HepG2 (cell line): ENCODE measurements around the gene KCTD13. TPM values are rescaled to one million over a fixed set of nuclear protein-coding genes. Genes with fewer than 3 reads are reported as not detected.

ENCODE experiments used
- ATAC-seq: fragments of 200-7000 bp; cut with Tn5 transposase; 3 replicates; pipeline ENCODE4 v1.9.1; 2020; ENCODE audit warnings: mild to moderate bottlenecking, moderate library complexity
- BruUV-seq: library from RNA; stranded (reverse); fragments of 400-500 nt; replicated peaks from 2 replicates; lab custom pipeline; 2021; lab: Mats Ljungman, UMichigan
- CTCF ChIA-PET: fragments of 300-600 bp; formaldehyde crosslinking; extraction: SDS; loops from one replicate; lab custom pipeline; 2021; ENCODE audit warnings: low total read pairs, inconsistent platforms, low intra/inter-chr PET ratio; lab: Yijun Ruan, JAX
- POLR2A ChIA-PET: fragments of 350-600 bp; sonication (Branson Sonifier 250); formaldehyde crosslinking; loops from one replicate; lab custom pipeline; 2020; ENCODE audit warnings: antibody characterized with exemption, inconsistent platforms; lab: Yijun Ruan, JAX
- DNase-seq: peaks from one replicate; pipeline ENCODE4 v3.0.0-alpha.2; 2015; ENCODE audit warnings: low spot score
- FAIRE-seq: peaks from 3 replicates; lab custom pipeline; 2011; peaks lifted over from hg19 to GRCh38; lab: Jason Lieb, UNC
- H2AFZ ChIP-seq: one replicate; pipeline ENCODE4 v1.6.1; 2011; ENCODE audit warnings: low read length, inconsistent platforms
- H3K27ac ChIP-seq: fragments of 300-600 bp; 3 replicates; pipeline ENCODE4 v1.8.0; 2011; ENCODE audit warnings: mixed run types, mild to moderate bottlenecking, mixed read lengths, low read length, inconsistent platforms; ENCODE audit not compliant: insufficient read depth; ENCODE audit errors: extremely low read length
- H3K27me3 ChIP-seq, 2 experiments: fragments of 200-600 bp in 1 of 2; 2 replicates in 1 of 2; 3 replicates in 1 of 2; pipeline versions ENCODE4 v1.6.0 to v1.8.0; 2011; ENCODE audit warnings: low read length in 2 of 2, mild to moderate bottlenecking in 2 of 2, moderate library complexity in 2 of 2, inconsistent platforms in 1 of 2; ENCODE audit not compliant: insufficient read depth in 2 of 2, control insufficient read depth in 1 of 2
- H3K36me3 ChIP-seq, 2 experiments: fragments of 200-600 bp in 1 of 2; replicated peaks in 1 of 2; 2 replicates in 1 of 2; 3 replicates in 1 of 2; pipeline versions ENCODE4 v1.5.1 to v1.8.0; 2011; ENCODE audit warnings: low read length in 2 of 2, inconsistent platforms in 1 of 2; ENCODE audit not compliant: insufficient read depth in 2 of 2, control insufficient read depth in 1 of 2
- H3K4me1 ChIP-seq: 2 replicates; pipeline ENCODE4 v1.5.1; 2012; ENCODE audit warnings: low read length, inconsistent platforms; ENCODE audit not compliant: insufficient read depth
- H3K4me2 ChIP-seq: 2 replicates; pipeline ENCODE4 v1.6.0; 2011; ENCODE audit warnings: low read depth, low read length, inconsistent platforms
- H3K4me3 ChIP-seq, 3 experiments: fragments of 200-600 bp in 1 of 3; sonication (generic), shearing (Covaris generic) in 1 of 3; replicated peaks in 1 of 3; 2 replicates each; pipeline ENCODE4 v1.5.1; 2011 to 2016; ENCODE audit warnings: low read length in 3 of 3, inconsistent platforms in 2 of 3, low read depth in 2 of 3, mild to moderate bottlenecking in 2 of 3, control low read depth in 1 of 3, mixed read lengths in 1 of 3; ENCODE audit not compliant: insufficient read depth in 1 of 3
- H3K79me2 ChIP-seq: one replicate; pipeline ENCODE4 v1.6.1; 2011; ENCODE audit warnings: low read length, inconsistent platforms; ENCODE audit not compliant: insufficient read depth
- H3K9ac ChIP-seq: 2 replicates; pipeline ENCODE4 v1.6.0; 2011; ENCODE audit warnings: mild to moderate bottlenecking, low read depth, low read length, inconsistent platforms; ENCODE audit not compliant: insufficient read depth
- H3K9me3 ChIP-seq: 2 replicates; pipeline ENCODE4 v1.5.1; 2012; ENCODE audit warnings: mild to moderate bottlenecking, low read length
- H4K20me1 ChIP-seq: 2 replicates; pipeline ENCODE4 v1.6.0; 2011; ENCODE audit warnings: inconsistent platforms, mild to moderate bottlenecking, low read length, moderate library complexity; ENCODE audit not compliant: insufficient read depth
- IRF9 ChIP-seq: sonication (generic); formaldehyde crosslinking; IDR thresholded peaks from 2 replicates; pipeline ENCODE4 v1.8.0; 2022; ENCODE audit warnings: missing genetic modification reagents, mild to moderate bottlenecking, borderline replicate concordance
- PRDM10 ChIP-seq: sonication (generic); formaldehyde crosslinking; IDR thresholded peaks from 2 replicates; pipeline ENCODE4 v1.4.0; 2020; ENCODE audit warnings: low read depth, missing genetic modification reagents
- TSC22D2 ChIP-seq: sonication (generic); formaldehyde crosslinking; IDR thresholded peaks from 2 replicates; pipeline ENCODE4 v1.5.1; 2020; ENCODE audit warnings: missing genetic modification reagents, mild to moderate bottlenecking, borderline replicate concordance
- ZBTB21 ChIP-seq: sonication (generic); formaldehyde crosslinking; IDR thresholded peaks from 2 replicates; pipeline ENCODE4 v1.4.0; 2020; ENCODE audit warnings: missing genetic modification reagents
- ZNF646 ChIP-seq: sonication (generic); formaldehyde crosslinking; IDR thresholded peaks from 2 replicates; pipeline ENCODE4 v1.9.0; 2021; ENCODE audit warnings: mild to moderate bottlenecking, missing genetic modification reagents
- ZNF792 ChIP-seq: IDR thresholded peaks from 2 replicates; pipeline ENCODE4 v1.6.1; 2016
- whole genome bisulfite sequencing: methylation state at CpG from one replicate; pipeline ENCODE4 v1.1.6; 2017; ENCODE audit warnings: low lambda C conversion rate; 5-methylcytosine and 5-hydroxymethylcytosine counted together
- in situ Hi-C: cut with HindIII; loops from 2 replicates; pipeline ENCODE4 v1.10.0; 2017; ENCODE audit warnings: low pct_unique_long_range_greater_than_20kb; ENCODE audit not compliant: extremely low pct_ligation_motif_present
- intact Hi-C: fragments of 100-400 bp; cut with micrococcal nuclease; formaldehyde crosslinking; loops from one replicate; pipeline ENCODE4 v1.10.0; 2022; ENCODE audit not compliant: unreplicated experiment
- polyA plus RNA-seq, 8 experiments: library from polyadenylated mRNA; depleted of rRNA in 3 of 8; stranded (reverse) in 7 of 8; unstranded in 1 of 8; fragments of >200 nt; fragmentation: Illumina TruSeq in 4 of 8; extraction: Trizol in 4 of 8; gene quantifications; 2 replicates each; pipeline versions ENCODE4 v1.2.1 to v1.2.3, GENCODE V29; 2011 to 2016; ENCODE audit warnings: low read depth in 4 of 8, missing spikeins in 1 of 8, mixed read lengths in 1 of 8; ENCODE audit not compliant: insufficient read depth in 1 of 8
- total RNA-seq, 5 experiments: library from RNA; depleted of rRNA; stranded (reverse); fragments of >200 nt; fragmentation: Illumina TruSeq; extraction: Trizol; gene quantifications; 2 replicates each; pipeline ENCODE4 v1.2.3, GENCODE V29; 2016; ENCODE audit warnings: low read depth in 1 of 5
- TF ChIP-seq, protein P1 (sequence below), 2 experiments: sonication (generic) in 1 of 2; formaldehyde crosslinking in 1 of 2; IDR thresholded peaks; 2 replicates each; pipeline versions ENCODE4 v1.4.0 to v1.6.1; 2018 to 2020; ENCODE audit warnings: missing genetic modification reagents in 2 of 2, borderline replicate concordance in 1 of 2, low read depth in 1 of 2, mild to moderate bottlenecking in 1 of 2, missing biosample characterization in 1 of 2

Gene KCTD13
- total and polyA plus RNA-seq, 2 of the 13 experiments (the other 11 are each of a cell fraction or from before 2014, with no cell fraction given): 6.3 to 14.7 TPM

DNA sequence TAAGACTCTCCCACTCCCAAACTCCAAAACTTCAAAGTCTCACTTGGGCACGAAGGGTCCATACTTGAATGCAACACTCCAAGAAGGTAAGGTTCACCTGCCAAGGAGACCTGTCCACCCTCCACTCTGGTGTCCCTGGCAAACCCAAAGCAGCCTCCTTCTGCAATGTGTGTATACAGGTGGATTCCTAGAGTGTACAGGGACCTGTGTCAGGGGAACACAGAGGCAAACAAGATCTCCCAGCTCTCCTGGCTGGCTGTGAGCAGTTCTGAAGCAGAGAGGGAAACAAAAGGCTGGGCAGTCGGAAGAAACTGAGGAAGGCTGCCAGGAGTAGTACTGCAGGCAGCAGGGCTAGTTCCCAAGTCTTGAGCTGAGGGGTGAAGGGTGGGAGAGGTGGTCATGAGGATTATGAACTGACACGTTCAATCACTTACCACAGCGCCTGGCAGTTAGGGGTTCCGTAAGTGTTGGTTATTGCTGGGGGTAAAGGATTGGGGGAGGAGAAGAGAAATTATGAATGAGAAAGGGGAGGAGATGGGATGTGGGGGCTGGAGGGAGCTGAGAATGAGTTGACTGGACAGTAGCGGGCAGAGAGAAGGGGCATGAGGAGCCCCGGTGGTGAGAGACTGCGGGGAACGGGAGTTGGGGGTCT is 795 bp downstream of the KCTD13 start:
- ATAC-seq (peak; percentile 9), FAIRE-seq (no peak), DNase-seq (no peak)
- H3K4me1 ChIP-seq: peaks cover 31% of the 10 kb centered on the region
- in situ Hi-C loops (loop anchor here (5.0 kb wide), 1 partner anchor 37 kb away; the partner anchor contains the start of gene TMEM219), intact Hi-C loops (loop anchor here (1.0 to 5.0 kb wide), 2 partner anchors 37 to 96 kb away; partner anchors contain the start of gene TMEM219)
- H3K4me2 ChIP-seq: peak overlapping the region; percentile 98
- no peak overlapping the region for H2AFZ ChIP-seq
- peak overlapping the region; percentile 83 for H3K9ac ChIP-seq
- ChIA-PET CTCF (no interaction called here), POLR2A (interaction anchor here (0.5 to 4.3 kb wide), 25 partner anchors 9 to 246 kb away, joined by 3 to 68 read pairs (median 5); partner anchors contain the start of genes ASPHD1, CDIPT, PAGR1 and QPRT)
- peaks cover 13% of the 10 kb centered on the region for H3K79me2 ChIP-seq
- 9% methylated on average over 9 of the region's 9 CpGs for WGBS
- H4K20me1 ChIP-seq: no peaks in the 10 kb centered on the region
- H3K27me3 ChIP-seq: no peaks in the 10 kb centered on the region
- TSS peak; percentile 48 for BruUV-seq
- no peaks in the 10 kb centered on the region for H3K9me3 ChIP-seq
- H3K36me3 ChIP-seq: peaks cover 2 to 25% of the 10 kb centered on the region in 2 experiments; a peak in 3 of 5 replicates
- peak overlapping the region; percentile 80 to 96 (median 87) for H3K4me3 ChIP-seq
- H3K27ac ChIP-seq: peak overlapping the region; percentile 77
- TF ChIP-seq PRDM10: 0 out of 2 replicates have a peak, but pooled peaks have one; percentile 12
- TF ChIP-seq IRF9 (CRISPR knock-in tag): 0 out of 2 replicates have a peak, but pooled peaks have one; percentile 43
- TF ChIP-seq ZNF646 (CRISPR knock-in tag): no peak
- 0 out of 2 replicates have a peak, but pooled peaks have one; percentile 50 for TF ChIP-seq TSC22D2 (CRISPR knock-in tag)
- no peak for TF ChIP-seq ZBTB21 (CRISPR knock-in tag)
- TF ChIP-seq, protein P1, sequence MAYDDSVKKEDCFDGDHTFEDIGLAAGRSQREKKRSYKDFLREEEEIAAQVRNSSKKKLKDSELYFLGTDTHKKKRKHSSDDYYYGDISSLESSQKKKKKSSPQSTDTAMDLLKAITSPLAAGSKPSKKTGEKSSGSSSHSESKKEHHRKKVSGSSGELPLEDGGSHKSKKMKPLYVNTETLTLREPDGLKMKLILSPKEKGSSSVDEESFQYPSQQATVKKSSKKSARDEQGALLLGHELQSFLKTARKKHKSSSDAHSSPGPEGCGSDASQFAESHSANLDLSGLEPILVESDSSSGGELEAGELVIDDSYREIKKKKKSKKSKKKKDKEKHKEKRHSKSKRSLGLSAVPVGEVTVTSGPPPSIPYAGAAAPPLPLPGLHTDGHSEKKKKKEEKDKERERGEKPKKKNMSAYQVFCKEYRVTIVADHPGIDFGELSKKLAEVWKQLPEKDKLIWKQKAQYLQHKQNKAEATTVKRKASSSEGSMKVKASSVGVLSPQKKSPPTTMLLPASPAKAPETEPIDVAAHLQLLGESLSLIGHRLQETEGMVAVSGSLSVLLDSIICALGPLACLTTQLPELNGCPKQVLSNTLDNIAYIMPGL (CRISPR knock-in tag; IDR thresholded peaks at IDR 0.05; ENCODE audit: borderline replicate concordance in 1 of 2, low read depth in 1 of 2): peak in 1 of 2 experiments; percentile 28; a peak in 1 of 4 replicates
- no peak for TF ChIP-seq ZNF792 (CRISPR knock-in tag)
